PC-9 (cell line): Measurements from ENCODE around the gene LIPE. TPM values are rescaled to one million over a fixed set of nuclear protein-coding genes. Genes with fewer than 3 reads are reported as not detected.

ENCODE experiments used
- BruUV-seq: library from RNA; stranded (reverse); fragments of 400-500 nt; replicated peaks from 2 replicates; lab custom pipeline; 2021; lab: Mats Ljungman, UMichigan
- CTCF ChIA-PET: fragments of 300-600 bp; sonication (Branson Sonifier 250); formaldehyde crosslinking; loops from one replicate; lab custom pipeline; 2022; ENCODE audit warnings: antibody characterized with exemption; lab: Charles Lee
- POLR2A ChIA-PET: fragments of 300-600 bp; sonication (Branson Sonifier 250); formaldehyde crosslinking; loops from one replicate; lab custom pipeline; 2022; ENCODE audit warnings: antibody characterized with exemption; ENCODE audit not compliant: unreplicated experiment; lab: Charles Lee
- DNase-seq, 2 experiments: peaks; one replicate each; pipeline versions ENCODE4 v3.0.0 to v3.0.0-alpha.2; 2015 to 2022; ENCODE audit warnings: mixed read lengths in 1 of 2
- H2AFZ ChIP-seq: fragments of 200-600 bp; sonication (generic); 2 replicates; pipeline ENCODE4 v1.8.1; 2017; ENCODE audit warnings: antibody characterized with exemption
- H3F3A ChIP-seq: fragments of 200-600 bp; sonication (generic); 2 replicates; pipeline ENCODE4 v1.8.1; 2017; ENCODE audit warnings: antibody characterized with exemption, mild to moderate bottlenecking, low read depth; ENCODE audit not compliant: insufficient read depth
- H3K27ac ChIP-seq: fragments of 200-600 bp; sonication (generic); 2 replicates; pipeline ENCODE4 v1.6.1; 2016; ENCODE audit warnings: mixed run types
- H3K27me3 ChIP-seq: fragments of 200-600 bp; sonication (generic); 2 replicates; pipeline ENCODE4 v1.6.1; 2016; ENCODE audit warnings: low read depth, mixed run types; ENCODE audit not compliant: insufficient read depth
- H3K36me3 ChIP-seq: fragments of 200-600 bp; sonication (generic); 2 replicates; pipeline ENCODE4 v1.6.1; 2016; ENCODE audit warnings: low read depth, mixed run types
- H3K4me1 ChIP-seq: fragments of 200-600 bp; sonication (generic); replicated peaks from 2 replicates; pipeline ENCODE4 v1.6.1; 2016; ENCODE audit warnings: mixed run types; ENCODE audit not compliant: insufficient read depth
- H3K4me2 ChIP-seq: fragments of 200-600 bp; sonication (generic); 2 replicates; pipeline ENCODE4 v1.6.1; 2017; ENCODE audit warnings: mixed run types
- H3K4me3 ChIP-seq: fragments of 200-600 bp; sonication (generic); 2 replicates; pipeline ENCODE4 v1.6.1; 2016; ENCODE audit warnings: mixed run types
- H3K79me2 ChIP-seq: fragments of 200-600 bp; sonication (generic); 2 replicates; pipeline ENCODE4 v1.6.1; 2017; ENCODE audit warnings: low read depth, mixed run types
- H3K9me2 ChIP-seq: fragments of 200-600 bp; sonication (generic); 2 replicates; pipeline ENCODE4 v1.8.1; 2017; ENCODE audit warnings: mild to moderate bottlenecking; ENCODE audit not compliant: insufficient read depth
- H3K9me3 ChIP-seq: fragments of 200-600 bp; sonication (generic); 2 replicates; pipeline ENCODE4 v1.8.1; 2016; ENCODE audit warnings: low read depth; ENCODE audit not compliant: insufficient read depth
- H4K20me1 ChIP-seq: fragments of 200-600 bp; sonication (generic); 2 replicates; pipeline ENCODE4 v1.8.1; 2017; ENCODE audit not compliant: insufficient read depth
- CTCF ChIP-seq: fragments of 200-600 bp; sonication (generic); conservative IDR thresholded peaks from 2 replicates; pipeline ENCODE4 v1.6.1; 2017; ENCODE audit warnings: mixed run types, antibody characterized with exemption, mild to moderate bottlenecking, moderate library complexity
- EZH2 ChIP-seq: fragments of 200-600 bp; sonication (generic); IDR thresholded peaks from 2 replicates; pipeline ENCODE4 v1.8.0; 2017; ENCODE audit warnings: antibody characterized with exemption, low read depth
- intact Hi-C: fragments of 100-400 bp; cut with micrococcal nuclease; formaldehyde crosslinking; loops from one replicate; pipeline ENCODE4 v1.10.0; 2022; ENCODE audit not compliant: unreplicated experiment
- total RNA-seq: library from RNA; stranded (reverse); gene quantifications from 2 replicates; pipeline ENCODE4 v1.2.3, GENCODE V29; 2021

Gene LIPE
- total RNA-seq, 1 experiment from 2014 or later, result 12.7 TPM

DNA sequence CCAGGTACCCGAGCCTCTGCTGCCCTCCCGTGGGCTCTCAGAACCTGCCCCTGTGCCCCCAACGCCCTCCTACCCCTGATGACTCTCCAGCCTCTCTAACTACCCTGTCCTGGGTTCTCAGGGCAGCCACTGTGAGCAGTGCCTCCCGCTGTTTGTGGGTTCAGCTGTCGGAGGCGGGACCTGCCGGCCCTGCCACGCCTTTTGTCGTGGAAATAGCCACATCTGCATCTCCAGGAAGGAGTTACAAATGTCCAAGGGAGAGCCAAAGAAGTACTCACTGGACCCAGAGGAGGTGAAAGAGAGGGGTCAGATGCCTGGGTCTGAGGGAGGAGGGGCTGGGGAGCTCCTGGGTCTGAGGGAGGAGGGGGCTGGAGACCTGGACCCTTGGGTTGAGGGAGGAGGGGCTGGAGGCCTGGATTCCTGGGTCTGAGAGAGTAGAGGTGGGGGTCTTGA, 57.1 kb downstream of the LIPE start:
- Histone ChIP-seq H3K36me3 (no peaks in the 10 kb centered on the region), H3F3A (no peaks in the 10 kb centered on the region), H3K9me2 (no peaks in the 10 kb centered on the region), H2AFZ (no peak overlapping the region), H3K9me3 (no peaks in the 10 kb centered on the region), H3K27me3 (no peaks in the 10 kb centered on the region), H3K27ac (no peak overlapping the region), H3K79me2 (no peaks in the 10 kb centered on the region), H3K4me3 (no peak overlapping the region), H4K20me1 (no peaks in the 10 kb centered on the region), H3K4me2 (no peak overlapping the region), H3K4me1 (no peaks in the 10 kb centered on the region)
- POLR2A ChIA-PET, result no interaction called here
- intact Hi-C loops, result no loop called here
- TF ChIP-seq EZH2 (no peak), CTCF (no peak)
- CTCF ChIA-PET, result interaction anchor here (1.2 kb wide), 1 partner anchor 70 kb away, joined by 6 read pairs; no protein-coding TSS in a partner anchor
- DNase-seq, result no peak
- BruUV-seq, result no TSS peak

- TF ChIP-seq EZH2 (no peak), CTCF (no peak)
- no peaks in the 10 kb centered on the region for H3K79me2 ChIP-seq
- H3K27ac ChIP-seq, result no peak overlapping the region
- intact Hi-C loops, result no loop called here
- H3K4me1 ChIP-seq, result no peaks in the 10 kb centered on the region
- ChIA-PET CTCF (interaction anchor here (1.2 kb wide), 1 partner anchor 69 kb away, joined by 6 read pairs; no protein-coding TSS in a partner anchor), POLR2A (no interaction called here)
- BruUV-seq, result no TSS peak
- H3K9me2 ChIP-seq, result no peaks in the 10 kb centered on the region
- DNase-seq, result no peak
- H3K27me3 ChIP-seq, result no peaks in the 10 kb centered on the region
- H3K4me3 ChIP-seq, result no peak overlapping the region
- H3F3A ChIP-seq, result no peaks in the 10 kb centered on the region
- H3K4me2 ChIP-seq, result no peak overlapping the region
- no peak overlapping the region for H2AFZ ChIP-seq
- no peaks in the 10 kb centered on the region for H4K20me1 ChIP-seq
- no peaks in the 10 kb centered on the region for H3K36me3 ChIP-seq
- H3K9me3 ChIP-seq, result no peaks in the 10 kb centered on the region
Measured at GRCh38 chr19:42369433-42370067, 57.6 kb downstream of the LIPE start.

DNA sequence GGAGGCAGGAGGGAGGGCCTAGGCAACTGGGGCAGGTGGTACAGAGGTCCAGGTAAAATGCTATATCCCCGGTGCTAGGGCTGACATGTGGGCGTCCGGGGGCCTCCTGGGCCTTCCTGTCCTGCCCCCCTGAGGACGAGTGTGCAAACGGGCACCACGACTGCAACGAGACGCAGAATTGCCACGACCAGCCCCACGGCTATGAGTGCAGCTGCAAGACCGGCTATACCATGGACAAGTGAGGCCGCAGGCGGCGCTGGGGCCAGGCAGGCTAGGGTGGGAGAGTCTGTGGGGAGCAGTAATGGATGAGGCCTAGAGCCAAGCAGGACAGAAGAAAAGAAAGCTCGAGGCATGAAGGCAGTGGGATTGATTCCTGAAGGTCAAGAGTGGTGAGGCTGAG, 58.4 kb downstream of the LIPE start:
- Histone ChIP-seq H2AFZ (no peak overlapping the region), H3K4me2 (no peak overlapping the region), H3K27ac (no peak overlapping the region)

More for the DNA sequence above, 58.4 kb downstream of the LIPE start:
- no peaks in the 10 kb centered on the region for H4K20me1 ChIP-seq
- TF ChIP-seq EZH2 (no peak), CTCF (no peak)
- no peak overlapping the region for H3K4me3 ChIP-seq
- intact Hi-C loops, result no loop called here
- no peaks in the 10 kb centered on the region for H3K4me1 ChIP-seq
- ChIA-PET POLR2A (no interaction called here), CTCF (interaction anchor here (1.1 kb wide), 1 partner anchor 10 kb away, joined by 12 read pairs; no protein-coding TSS in a partner anchor)
- H3K9me3 ChIP-seq, result no peaks in the 10 kb centered on the region; the same call in 1 of the 2 replicates
- H3K9me2 ChIP-seq, result no peaks in the 10 kb centered on the region
- no peaks in the 10 kb centered on the region for H3F3A ChIP-seq
- no peaks in the 10 kb centered on the region for H3K36me3 ChIP-seq
- no peaks in the 10 kb centered on the region for H3K27me3 ChIP-seq
- DNase-seq, result no peak
- H3K79me2 ChIP-seq, result no peaks in the 10 kb centered on the region
- BruUV-seq, result no TSS peak
